ENCODE measurements around the gene LRRC71. TPM values are rescaled to one million over a fixed set of nuclear protein-coding genes. Genes with fewer than 3 reads are reported as not detected.

The LRRC71 gene
- total RNA-seq, 2 donors from 2014 or later, result not detected

GRCh38 chr1:156881101-156881500 lies 39.3 kb upstream of the LRRC71 start:
- no peak for TF ChIP-seq CTCF (conservative IDR thresholded peaks at IDR 0.05)
- Mint-ChIP-seq H3K4me3 (no peak overlapping the region), H3K27ac (no peak overlapping the region), H3K36me3 (ENCODE audit: low read depth) (no peaks in the 10 kb centered on the region), H3K4me1 (no peaks in the 10 kb centered on the region), H3K9me3 (no peaks in the 10 kb centered on the region), H3K27me3 (ENCODE audit: insufficient read depth) (peaks cover 51% of the 10 kb centered on the region)
- Histone ChIP-seq H3K36me3 (ENCODE audit: control insufficient read depth, insufficient read depth, low read length) (no peaks in the 10 kb centered on the region), H3K4me3 (ENCODE audit: low read length) (no peak overlapping the region), H3K27ac (ENCODE audit: low read depth, low read length) (no peak overlapping the region), H3K4me1 (ENCODE audit: control insufficient read depth, insufficient read depth, low read length) (peaks cover 3% of the 10 kb centered on the region), H3K9ac (ENCODE audit: extremely low read depth, low read length, poor library complexity, severe bottlenecking) (no peak overlapping the region), H3K27me3 (ENCODE audit: control insufficient read depth, insufficient read depth, low read length, poor library complexity, severe bottlenecking) (peaks cover 21% of the 10 kb centered on the region), H3K9me3 (ENCODE audit: control insufficient read depth, low read length) (no peaks in the 10 kb centered on the region)
- 83 to 98% methylated on average over 7 to 10 of the region's 10 CpGs for WGBS, 2 experiments (ENCODE audit: insufficient coverage in 1 of 2, insufficient read length in 1 of 2)
- DNase-seq, result no peak

GRCh38 chr1:156881663-156882062 lies 38.8 kb upstream of the LRRC71 start:
- peaks cover 4% of the 10 kb centered on the region for H3K4me1 Mint-ChIP-seq

DNA sequence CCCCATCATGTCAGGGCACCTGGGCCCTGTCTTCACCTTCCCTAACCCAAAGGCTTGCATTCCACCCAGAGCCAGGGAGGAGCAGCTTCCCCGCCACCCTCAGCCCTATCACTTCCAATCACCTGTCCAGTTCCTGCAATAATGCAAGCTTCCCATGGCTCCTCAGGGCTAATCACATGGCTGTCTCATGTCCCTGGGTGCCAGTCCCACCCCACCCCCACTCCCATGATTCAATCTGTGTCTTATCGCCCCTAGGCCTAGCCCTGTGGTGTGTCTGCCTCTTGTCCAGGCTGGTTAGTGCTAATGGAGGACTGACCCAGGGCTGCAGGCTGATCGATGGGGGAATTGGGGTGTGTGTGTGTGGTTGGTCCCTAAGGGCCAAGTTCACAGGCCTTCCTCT lies 37.9 kb upstream of the LRRC71 start:
- no peaks in the 10 kb centered on the region for H3K36me3 ChIP-seq (ENCODE audit: control insufficient read depth, insufficient read depth, low read length)
- Mint-ChIP-seq H3K36me3 (ENCODE audit: low read depth) (no peaks in the 10 kb centered on the region), H3K4me1 (peaks cover 10% of the 10 kb centered on the region), H3K27ac (no peak overlapping the region), H3K9me3 (no peaks in the 10 kb centered on the region), H3K4me3 (no peak overlapping the region), H3K27me3 (ENCODE audit: insufficient read depth) (peaks cover 45% of the 10 kb centered on the region)
- no peak for TF ChIP-seq CTCF (conservative IDR thresholded peaks at IDR 0.05)
- no peak for DNase-seq
- H3K27me3 ChIP-seq (ENCODE audit: control insufficient read depth, insufficient read depth, low read length, poor library complexity, severe bottlenecking), result peaks cover 14% of the 10 kb centered on the region
- no peak overlapping the region for H3K4me3 ChIP-seq (ENCODE audit: low read length)
- no peaks in the 10 kb centered on the region for H3K9me3 ChIP-seq (ENCODE audit: control insufficient read depth, low read length)
- H3K9ac ChIP-seq (ENCODE audit: extremely low read depth, low read length, poor library complexity, severe bottlenecking), result no peak overlapping the region
- H3K27ac ChIP-seq (ENCODE audit: low read depth, low read length), result no peak overlapping the region
- WGBS, 2 experiments (ENCODE audit: insufficient coverage in 1 of 2, insufficient read length in 1 of 2), result 75 to 94% methylated on average over 1 to 3 of the region's 3 CpGs
- H3K4me1 ChIP-seq (ENCODE audit: control insufficient read depth, insufficient read depth, low read length), result peaks cover 3% of the 10 kb centered on the region

More at GRCh38 chr1:156881663-156882062, 38.8 kb upstream of the LRRC71 start:
- Mint-ChIP-seq H3K9me3 (no peaks in the 10 kb centered on the region), H3K4me3 (no peak overlapping the region), H3K27me3 (ENCODE audit: insufficient read depth) (peaks cover 46% of the 10 kb centered on the region), H3K27ac (no peak overlapping the region), H3K36me3 (ENCODE audit: low read depth) (no peaks in the 10 kb centered on the region)
- no peak overlapping the region for H3K9ac ChIP-seq (ENCODE audit: extremely low read depth, low read length, poor library complexity, severe bottlenecking)
- H3K4me3 ChIP-seq (ENCODE audit: low read length), result no peak overlapping the region
- H3K36me3 ChIP-seq (ENCODE audit: control insufficient read depth, insufficient read depth, low read length), result no peaks in the 10 kb centered on the region
- H3K9me3 ChIP-seq (ENCODE audit: control insufficient read depth, low read length), result no peaks in the 10 kb centered on the region
- H3K27ac ChIP-seq (ENCODE audit: low read depth, low read length), result no peak overlapping the region
- H3K27me3 ChIP-seq (ENCODE audit: control insufficient read depth, insufficient read depth, low read length, poor library complexity, severe bottlenecking), result peaks cover 21% of the 10 kb centered on the region
- no peak for TF ChIP-seq CTCF (conservative IDR thresholded peaks at IDR 0.05)
- peaks cover 3% of the 10 kb centered on the region for H3K4me1 ChIP-seq (ENCODE audit: control insufficient read depth, insufficient read depth, low read length)
- 87 to 97% methylated on average over 3 to 4 of the region's 4 CpGs for WGBS, 2 experiments (ENCODE audit: insufficient coverage in 1 of 2, insufficient read length in 1 of 2)
- DNase-seq, result no peak
